ENCODE results near the gene VIPR1.
"Not testable (repeated sequence)": the region's sequence is repeated elsewhere in the genome, so short reads cannot be mapped to it uniquely, and the experiment has no call there.

Gene VIPR1

GRCh38 chr3:42530073-42530472 is 27.6 kb downstream of the VIPR1 start:
- in situ Hi-C loops (cut with MboI; ENCODE audit: low sequenced_read_pairs), result loop anchor here (25.0 kb wide), 1 partner anchor 268 kb away; the partner anchor contains the start of gene CCK

DNA sequence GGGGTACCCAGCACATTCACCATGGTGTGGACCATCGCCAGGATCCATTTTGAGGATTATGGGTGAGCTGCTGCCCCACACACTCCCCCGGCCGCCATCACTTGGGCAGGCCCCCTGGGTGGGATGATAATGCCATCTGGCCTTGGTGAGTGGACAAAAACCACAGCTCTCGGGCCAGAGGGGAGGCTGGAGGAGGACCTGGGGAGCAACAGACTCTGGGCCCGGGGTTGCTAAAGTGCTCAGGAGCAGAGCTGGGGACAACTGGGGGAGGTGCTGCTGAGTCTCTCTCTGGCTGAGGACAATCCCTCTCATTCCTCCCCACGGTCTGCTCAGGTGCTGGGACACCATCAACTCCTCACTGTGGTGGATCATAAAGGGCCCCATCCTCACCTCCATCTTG is 29.0 kb downstream of the VIPR1 start:
- in situ Hi-C loops (cut with MboI; ENCODE audit: low sequenced_read_pairs), result loop anchor here (25.0 kb wide), 1 partner anchor 269 kb away; the partner anchor contains the start of gene CCK

- in situ Hi-C loops (cut with MboI; ENCODE audit: low sequenced_read_pairs), result loop anchor here (25.0 kb wide), 1 partner anchor 270 kb away; the partner anchor contains the start of gene CCK
Measured at GRCh38 chr3:42532229-42532628, 29.8 kb downstream of the VIPR1 start.

DNA sequence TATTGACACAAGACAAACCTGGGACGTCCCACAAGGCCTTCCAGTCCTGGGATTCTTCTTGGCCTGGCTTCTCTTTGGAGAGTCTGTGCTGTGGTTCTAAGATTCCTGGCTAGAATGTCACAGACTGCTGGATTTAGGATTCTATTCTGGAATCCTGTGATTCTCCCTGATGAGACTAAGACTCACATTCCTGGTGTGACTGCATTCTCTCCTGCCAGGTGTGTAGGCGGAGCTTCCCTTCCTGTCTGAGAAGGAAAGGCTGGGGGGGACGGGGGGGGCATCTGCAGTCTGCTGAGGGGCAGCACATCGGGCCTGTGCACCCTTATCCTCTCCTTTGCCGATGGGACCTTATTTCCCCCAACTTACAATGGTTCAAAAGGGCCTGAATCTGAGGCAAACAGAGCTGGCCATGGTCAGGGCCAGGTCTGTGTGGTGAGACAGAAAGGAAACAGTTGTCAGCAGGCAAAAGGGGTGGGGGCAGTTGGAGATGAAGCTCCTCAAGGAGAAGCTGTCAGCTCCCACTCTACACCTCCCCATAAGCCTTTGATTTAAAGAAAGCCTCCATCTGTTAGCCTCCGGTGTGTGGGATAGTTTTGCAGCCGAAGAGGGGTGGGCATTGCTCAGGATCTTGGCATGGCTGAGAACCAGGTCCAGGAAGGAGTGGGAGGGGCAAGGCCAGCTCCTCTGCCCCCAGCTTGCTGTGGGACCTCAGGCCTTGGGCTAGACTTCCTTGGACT is 30.9 kb downstream of the VIPR1 start:
- in situ Hi-C loops (cut with MboI; ENCODE audit: low sequenced_read_pairs), result loop anchor here (25.0 kb wide), 1 partner anchor 271 kb away; the partner anchor contains the start of gene CCK

DNA sequence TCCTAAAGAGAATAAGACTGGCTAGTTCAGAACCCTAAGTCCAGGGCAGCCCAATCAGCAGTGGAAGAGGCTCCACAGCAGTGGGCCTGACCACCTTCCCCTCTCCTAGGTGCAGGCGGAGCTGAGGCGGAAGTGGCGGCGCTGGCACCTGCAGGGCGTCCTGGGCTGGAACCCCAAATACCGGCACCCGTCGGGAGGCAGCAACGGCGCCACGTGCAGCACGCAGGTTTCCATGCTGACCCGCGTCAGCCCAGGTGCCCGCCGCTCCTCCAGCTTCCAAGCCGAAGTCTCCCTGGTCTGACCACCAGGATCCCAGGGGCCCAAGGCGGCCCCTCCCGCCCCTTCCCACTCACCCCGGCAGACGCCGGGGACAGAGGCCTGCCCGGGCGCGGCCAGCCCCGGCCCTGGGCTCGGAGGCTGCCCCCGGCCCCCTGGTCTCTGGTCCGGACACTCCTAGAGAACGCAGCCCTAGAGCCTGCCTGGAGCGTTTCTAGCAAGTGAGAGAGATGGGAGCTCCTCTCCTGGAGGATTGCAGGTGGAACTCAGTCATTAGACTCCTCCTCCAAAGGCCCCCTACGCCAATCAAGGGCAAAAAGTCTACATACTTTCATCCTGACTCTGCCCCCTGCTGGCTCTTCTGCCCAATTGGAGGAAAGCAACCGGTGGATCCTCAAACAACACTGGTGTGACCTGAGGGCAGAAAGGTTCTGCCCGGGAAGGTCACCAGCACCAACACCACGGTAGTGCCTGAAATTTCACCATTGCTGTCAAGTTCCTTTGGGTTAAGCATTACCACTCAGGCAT is 33.7 kb downstream of the VIPR1 start:
- in situ Hi-C loops (cut with MboI; ENCODE audit: low sequenced_read_pairs), result loop anchor here (25.0 kb wide), 1 partner anchor 274 kb away; the partner anchor contains the start of gene CCK

- in situ Hi-C loops (cut with MboI; ENCODE audit: low sequenced_read_pairs), result loop anchor here (25.0 kb wide), 1 partner anchor 275 kb away; the partner anchor contains the start of gene CCK
Measured at GRCh38 chr3:42537350-42537749, 34.9 kb downstream of the VIPR1 start.

- in situ Hi-C loops (cut with MboI; ENCODE audit: low sequenced_read_pairs), result loop anchor here (25.0 kb wide), 1 partner anchor 278 kb away; the partner anchor contains the start of gene CCK
Measured at GRCh38 chr3:42539871-42540714, 37.6 kb downstream of the VIPR1 start.

GRCh38 chr3:42541079-42541478 is 38.6 kb downstream of the VIPR1 start:
- in situ Hi-C loops (cut with MboI; ENCODE audit: low sequenced_read_pairs), result loop anchor here (25.0 kb wide), 1 partner anchor 279 kb away; the partner anchor contains the start of gene CCK

- in situ Hi-C loops (cut with MboI; ENCODE audit: low sequenced_read_pairs), result loop anchor here (25.0 kb wide), 1 partner anchor 282 kb away; the partner anchor contains the start of gene CCK
Measured at GRCh38 chr3:42544492-42545283, 42.2 kb downstream of the VIPR1 start.

GRCh38 chr3:42545284-42545900 is 42.9 kb downstream of the VIPR1 start:
- in situ Hi-C loops (cut with MboI; ENCODE audit: low sequenced_read_pairs), result loop anchor here (25.0 kb wide), 1 partner anchor 283 kb away; the partner anchor contains the start of gene CCK

- in situ Hi-C loops (cut with MboI; ENCODE audit: low sequenced_read_pairs), result loop anchor here (25.0 kb wide), 1 partner anchor 284 kb away; the partner anchor contains the start of gene CCK
Measured at GRCh38 chr3:42546691-42547213, 44.3 kb downstream of the VIPR1 start.

DNA sequence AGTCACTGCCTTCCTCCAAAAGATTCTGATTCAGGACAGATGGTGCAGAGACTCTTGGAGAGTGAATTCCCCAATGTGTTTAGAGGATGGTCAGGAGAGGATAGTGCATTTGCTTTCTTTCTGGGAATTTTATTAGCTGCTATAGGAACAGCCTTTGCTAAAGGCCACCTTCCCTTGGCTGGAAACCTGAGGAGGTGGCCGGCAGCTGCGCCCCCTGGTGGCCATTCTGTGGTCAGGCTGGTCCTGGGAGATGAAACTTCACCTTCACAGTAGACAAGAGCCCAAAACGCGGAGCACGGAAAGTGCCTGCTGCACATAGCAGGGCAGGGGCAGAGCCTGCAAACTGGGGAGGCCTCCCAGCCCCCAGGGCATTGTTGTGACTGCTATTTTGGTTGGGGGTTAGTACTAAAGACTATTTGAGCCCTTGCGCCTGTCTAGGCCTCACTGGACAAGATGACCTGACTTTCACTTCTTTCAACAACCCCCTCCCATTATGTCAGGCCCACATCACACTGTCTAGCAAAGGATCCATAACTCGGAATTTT is 45.0 kb downstream of the VIPR1 start:
- in situ Hi-C loops (cut with MboI; ENCODE audit: low sequenced_read_pairs), result loop anchor here (25.0 kb wide), 1 partner anchor 285 kb away; the partner anchor contains the start of gene CCK

DNA sequence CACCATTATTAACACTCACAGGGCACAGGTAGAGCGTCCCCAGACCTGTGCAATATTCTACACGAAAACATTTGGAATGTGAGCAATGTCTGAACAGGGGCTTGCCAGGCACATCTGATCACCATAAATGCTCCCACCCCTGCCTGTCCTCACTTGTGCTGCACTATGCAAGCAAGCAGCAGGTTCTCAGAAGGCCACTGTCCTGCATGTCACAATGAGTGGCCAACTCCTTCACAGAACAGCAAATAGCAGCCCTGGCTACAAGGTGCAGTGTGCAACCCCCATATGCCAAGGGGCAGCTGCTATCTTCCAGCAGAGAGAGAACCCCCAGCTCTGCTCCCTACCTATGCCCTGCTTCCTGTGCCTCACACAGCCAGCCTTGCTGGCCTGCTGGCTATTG is 46.7 kb downstream of the VIPR1 start:
- in situ Hi-C loops (cut with MboI; ENCODE audit: low sequenced_read_pairs), result loop anchor here (25.0 kb wide), 1 partner anchor 287 kb away; the partner anchor contains the start of gene CCK

- in situ Hi-C loops (cut with MboI; ENCODE audit: low sequenced_read_pairs), result no loop called here
Measured at GRCh38 chr3:42550250-42550649, 47.8 kb downstream of the VIPR1 start.

GRCh38 chr3:42552830-42553229 is 50.4 kb downstream of the VIPR1 start:
- in situ Hi-C loops (cut with MboI; ENCODE audit: low sequenced_read_pairs), result no loop called here

- in situ Hi-C loops (cut with MboI; ENCODE audit: low sequenced_read_pairs), result no loop called here
Measured at GRCh38 chr3:42556089-42556632, 53.7 kb downstream of the VIPR1 start.

- in situ Hi-C loops (cut with MboI; ENCODE audit: low sequenced_read_pairs), result not testable (repeated sequence)
Measured at GRCh38 chr3:42556817-42557216, 54.4 kb downstream of the VIPR1 start.

DNA sequence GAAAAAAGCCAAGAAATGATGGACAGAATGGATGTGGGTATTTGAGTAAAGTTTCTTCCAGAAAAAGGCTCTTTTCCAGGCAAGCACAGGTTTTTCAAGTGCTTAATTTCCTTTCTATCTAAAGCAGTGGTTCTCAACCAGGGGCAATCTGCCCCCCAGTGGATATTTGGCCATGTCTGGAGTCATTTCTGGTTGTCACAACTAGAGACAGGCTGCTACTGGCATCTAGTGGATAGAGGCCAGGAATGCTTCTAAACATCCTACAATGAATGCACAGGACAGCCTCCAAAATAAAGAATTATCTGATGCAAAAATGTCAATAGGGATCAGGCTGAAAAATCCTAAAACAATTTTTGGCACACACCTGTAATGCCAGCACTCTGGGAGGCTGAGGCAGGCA is 55.4 kb downstream of the VIPR1 start:
- in situ Hi-C loops (cut with MboI; ENCODE audit: low sequenced_read_pairs), result no loop called here
